ENCODE measurements around the gene ACAD11. TPM values are rescaled to one million over a fixed set of nuclear protein-coding genes. Genes with fewer than 3 reads are reported as not detected.

The ACAD11 gene
- total RNA-seq, 1 experiment from 2014 or later = 15.6 TPM

- DNase-seq = no peak
- no peak overlapping the region for H3K18ac ChIP-seq (ENCODE audit: insufficient read length, low read depth, low read length)
- no peak overlapping the region for H2AFZ ChIP-seq (ENCODE audit: low read length)
- Mint-ChIP-seq H3K27ac (no peak overlapping the region), H3K9me3 (no peaks in the 10 kb centered on the region), H3K27me3 (ENCODE audit: low read depth) (no peaks in the 10 kb centered on the region), H3K4me1 (peaks cover 5 to 6% of the 10 kb centered on the region in 2 experiments), H3K4me3 (no peak overlapping the region), H3K36me3 (ENCODE audit: insufficient read depth in 1 of 3, low read depth in 3 of 3) (peaks cover 0 to 7% (median 0%) of the 10 kb centered on the region in 3 experiments; a peak in 3 of 7 replicates)
- H3K4me2 ChIP-seq (ENCODE audit: insufficient read depth, insufficient read length, low read length) = no peak overlapping the region
- no peaks in the 10 kb centered on the region for H4K20me1 ChIP-seq (ENCODE audit: control insufficient read depth, insufficient read depth, insufficient read length)
- H3K9me3 ChIP-seq (ENCODE audit: control insufficient read depth, low read depth, low read length) = no peaks in the 10 kb centered on the region
- H2BK120ac ChIP-seq (ENCODE audit: low read depth, low read length, poor library complexity, severe bottlenecking) = no peak overlapping the region
- no peak overlapping the region for H3K9ac ChIP-seq (ENCODE audit: extremely low read depth, insufficient read length, low read length)
- no peak overlapping the region for H2BK5ac ChIP-seq (ENCODE audit: insufficient read length, low read length)
- H3K14ac ChIP-seq (ENCODE audit: insufficient read depth, low read length) = no peak overlapping the region
- H3K27ac ChIP-seq (ENCODE audit: insufficient read length, low read depth, low read length) = no peak overlapping the region
- no peaks in the 10 kb centered on the region for H3K27me3 ChIP-seq (ENCODE audit: insufficient read depth, low read length)
- H2BK12ac ChIP-seq (ENCODE audit: insufficient read length, low read depth, low read length) = no peak overlapping the region
- no peak overlapping the region for H2BK15ac ChIP-seq (ENCODE audit: low read depth, low read length)
- H3K56ac ChIP-seq (ENCODE audit: insufficient read length, low read depth, low read length) = no peak overlapping the region
- H4K5ac ChIP-seq (ENCODE audit: insufficient read length, low read depth, low read length) = no peak overlapping the region
- H3T11ph ChIP-seq (ENCODE audit: low read length) = no peak overlapping the region
- no peak for TF ChIP-seq CTCF (conservative IDR thresholded peaks at IDR 0.05)
- no peak overlapping the region for H2AK5ac ChIP-seq (ENCODE audit: insufficient read length, low read length)
- no peak overlapping the region for H3K23ac ChIP-seq (ENCODE audit: insufficient read length, low read depth, low read length)
- no peaks in the 10 kb centered on the region for H3K79me1 ChIP-seq (ENCODE audit: insufficient read depth, low read depth, low read length, poor library complexity, severe bottlenecking)
- H4K8ac ChIP-seq (replicated peaks; ENCODE audit: insufficient read length, low read depth, low read length) = no peak overlapping the region
- no CpG with 5 or more reads among the region's 1 CpG for WGBS (ENCODE audit: extremely low coverage, insufficient read length, low lambda C conversion rate)
- H2BK20ac ChIP-seq (ENCODE audit: low read depth, low read length, poor library complexity, severe bottlenecking) = no peak overlapping the region
- no peak overlapping the region for H4K91ac ChIP-seq (ENCODE audit: insufficient read length, low read depth, low read length)
- H3K23me2 ChIP-seq (ENCODE audit: insufficient read length, low read depth, low read length, poor library complexity, severe bottlenecking) = no peaks in the 10 kb centered on the region
- peaks cover 4% of the 10 kb centered on the region; the same call in 1 of the 2 replicates for H3K4me1 ChIP-seq (ENCODE audit: insufficient read depth, low read length)
- no peaks in the 10 kb centered on the region for H3K79me2 ChIP-seq (ENCODE audit: insufficient read depth, low read length)
- H3K4ac ChIP-seq (ENCODE audit: low read depth, low read length) = no peak overlapping the region
Observed at GRCh38 chr3:132593241-132593946, 66.2 kb downstream of the ACAD11 start.
